Cerebellar cortex (tissue), 1 donor: Measurements from ENCODE around the gene DNAH12.
"Not testable (repeated sequence)": the region's sequence is repeated elsewhere in the genome, so short reads cannot be mapped to it uniquely, and the experiment has no call there.

Source experiments
- DNase-seq: peaks from one replicate; pipeline ENCODE4 v3.0.0-alpha.2; 2015; ENCODE audit warnings: low spot score

The DNAH12 gene

GRCh38 chr3:57518276-57518915 lies 25.7 kb downstream of the DNAH12 start:
- no peak for DNase-seq

- DNase-seq = no peak
Observed at GRCh38 chr3:57512166-57512565, 32.0 kb downstream of the DNAH12 start.

- DNase-seq = no peak
Observed at GRCh38 chr3:57505901-57506300, 38.2 kb downstream of the DNAH12 start.

GRCh38 chr3:57500506-57500905 lies 43.6 kb downstream of the DNAH12 start:
- DNase-seq = no peak

- no peak for DNase-seq
Observed at GRCh38 chr3:57497904-57498303, 46.2 kb downstream of the DNAH12 start.

GRCh38 chr3:57484563-57484962 lies 59.6 kb downstream of the DNAH12 start:
- no peak for DNase-seq

- not testable (repeated sequence) for DNase-seq
Observed at GRCh38 chr3:57477193-57477592, 67.0 kb downstream of the DNAH12 start.

GRCh38 chr3:57464801-57465200 lies 79.3 kb downstream of the DNAH12 start:
- DNase-seq = no peak

- DNase-seq = no peak
Observed at GRCh38 chr3:57464011-57464410, 80.1 kb downstream of the DNAH12 start.

- no peak for DNase-seq
Observed at GRCh38 chr3:57451150-57451846, 92.8 kb downstream of the DNAH12 start.

- not testable (repeated sequence) for DNase-seq
Observed at GRCh38 chr3:57449276-57449847, 94.8 kb downstream of the DNAH12 start.

GRCh38 chr3:57448489-57448888 lies 95.7 kb downstream of the DNAH12 start:
- DNase-seq = not testable (repeated sequence)

GRCh38 chr3:57446318-57446841 lies 97.8 kb downstream of the DNAH12 start:
- no peak for DNase-seq

GRCh38 chr3:57444469-57444868 lies 99.7 kb downstream of the DNAH12 start:
- no peak for DNase-seq

GRCh38 chr3:57440144-57440543 lies 104.0 kb downstream of the DNAH12 start:
- not testable (repeated sequence) for DNase-seq

- not testable (repeated sequence) for DNase-seq
Observed at GRCh38 chr3:57438460-57438859, 105.7 kb downstream of the DNAH12 start.

GRCh38 chr3:57436195-57436761 lies 107.9 kb downstream of the DNAH12 start:
- DNase-seq = no peak

- peak; percentile 40 for DNase-seq
Observed at GRCh38 chr3:57434041-57434440, 110.1 kb downstream of the DNAH12 start.

GRCh38 chr3:57423335-57423734 lies 120.8 kb downstream of the DNAH12 start:
- DNase-seq = no peak

GRCh38 chr3:57421336-57421735 lies 122.8 kb downstream of the DNAH12 start:
- DNase-seq = no peak

- DNase-seq = no peak
Observed at GRCh38 chr3:57420001-57420400, 124.1 kb downstream of the DNAH12 start.

GRCh38 chr3:57411715-57412114 lies 132.4 kb downstream of the DNAH12 start:
- DNase-seq = no peak

GRCh38 chr3:57409471-57409870 lies 134.7 kb downstream of the DNAH12 start:
- DNase-seq = no peak
